ENCODE results near the gene ISL1.

DNA sequence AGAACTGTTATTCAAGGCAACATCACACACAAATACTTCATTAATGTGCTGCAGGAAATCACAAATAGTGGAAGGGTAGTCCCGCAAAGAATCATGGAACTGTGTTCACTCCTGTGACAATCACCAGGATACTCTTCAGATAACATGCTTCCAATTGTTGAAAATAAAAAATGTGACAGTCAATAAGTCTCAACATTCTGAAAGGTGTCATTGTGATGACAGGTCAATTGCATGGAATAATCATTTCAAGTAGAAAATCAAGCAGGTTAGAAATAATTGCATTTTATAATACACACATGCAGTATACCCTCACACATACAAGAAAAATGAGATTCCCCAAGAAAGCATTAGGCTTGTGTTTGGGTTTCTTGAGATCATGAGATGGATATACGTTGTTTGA lies 46.4 kb upstream of the ISL1 start:
- TF ChIP-seq CTCF (conservative IDR thresholded peaks at IDR 0.05) (no peak), EZH2 (IDR thresholded peaks at IDR 0.05; ENCODE audit: low read depth) (no peak)
